Testis (tissue), 3 donors: ENCODE measurements around the gene LRRC72. TPM values are rescaled to one million over a fixed set of nuclear protein-coding genes. Genes with fewer than 3 reads are reported as not detected.

Experiments
- DNase-seq: peaks from one replicate; pipeline ENCODE4 v3.0.0-alpha.2; 2019
- H3K27ac ChIP-seq, 2 donors: fragments of 200-600 bp; sonication (generic); one replicate each; pipeline ENCODE4 v1.5.1; 2019
- H3K27me3 ChIP-seq: fragments of 200-600 bp; sonication (generic); one replicate; pipeline ENCODE4 v1.5.1; 2019
- H3K36me3 ChIP-seq: fragments of 200-600 bp; sonication (generic); one replicate; pipeline ENCODE4 v1.5.1; 2017; ENCODE audit warnings: low read depth; ENCODE audit errors: missing control alignments
- H3K4me1 ChIP-seq: fragments of 200-600 bp; sonication (generic); one replicate; pipeline ENCODE4 v1.5.1; 2019
- H3K4me3 ChIP-seq, 2 donors: fragments of 200-600 bp; sonication (generic); one replicate each; pipeline ENCODE4 v1.5.1; 2017 to 2019
- H3K9me3 ChIP-seq: fragments of 200-600 bp; sonication (generic); one replicate; pipeline ENCODE4 v1.5.1; 2017
- POLR2A ChIP-seq: fragments of 450-650 bp; IDR thresholded peaks from one replicate; pipeline ENCODE4 v1.6.1; 2017; ENCODE audit warnings: antibody characterized with exemption, mild to moderate bottlenecking, moderate library complexity
- WGBS, 2 donors: methylation state at CpG; one replicate each; pipeline ENCODE4 v1.1.5; 2018; 5-methylcytosine and 5-hydroxymethylcytosine counted together
- intact Hi-C: fragments of 100-400 bp; cut with DNase I; formaldehyde crosslinking; loops from one replicate; pipeline ENCODE4 v1.15.1; 2023; ENCODE audit warnings: low total_unique reads
- polyA plus RNA-seq: library from polyadenylated mRNA; stranded (reverse); fragments of 350-450 nt; fragmentation: Illumina TruSeq; extraction: RNeasy Lipid Tissue Mini Kit (QIAGEN cat#74804); gene quantifications from one replicate; pipeline ENCODE4 v1.2.3, GENCODE V29; 2014; ENCODE audit warnings: low read depth, low replicate concordance; ENCODE audit not compliant: insufficient read depth
- total RNA-seq, 2 donors: library from RNA; depleted of rRNA; stranded (reverse); fragments of >200 nt; gene quantifications; one replicate each; pipeline ENCODE4 v1.2.3, GENCODE V29; 2016
- TF ChIP-seq, protein P1 (sequence below), 3 experiments: fragments of 450-650 bp in 2 of 3; fragments of 200-600 bp in 1 of 3; sonication (generic) in 1 of 3; IDR thresholded peaks; one replicate each; pipeline ENCODE4 v1.5.1; 2016 to 2019; ENCODE audit warnings: antibody characterized with exemption in 3 of 3, mild to moderate bottlenecking in 2 of 3, moderate library complexity in 1 of 3

LRRC72 gene
- total and polyA plus RNA-seq, 3 donors from 2014 or later: 0.79 to 8.6 (median 0.81) TPM

DNA sequence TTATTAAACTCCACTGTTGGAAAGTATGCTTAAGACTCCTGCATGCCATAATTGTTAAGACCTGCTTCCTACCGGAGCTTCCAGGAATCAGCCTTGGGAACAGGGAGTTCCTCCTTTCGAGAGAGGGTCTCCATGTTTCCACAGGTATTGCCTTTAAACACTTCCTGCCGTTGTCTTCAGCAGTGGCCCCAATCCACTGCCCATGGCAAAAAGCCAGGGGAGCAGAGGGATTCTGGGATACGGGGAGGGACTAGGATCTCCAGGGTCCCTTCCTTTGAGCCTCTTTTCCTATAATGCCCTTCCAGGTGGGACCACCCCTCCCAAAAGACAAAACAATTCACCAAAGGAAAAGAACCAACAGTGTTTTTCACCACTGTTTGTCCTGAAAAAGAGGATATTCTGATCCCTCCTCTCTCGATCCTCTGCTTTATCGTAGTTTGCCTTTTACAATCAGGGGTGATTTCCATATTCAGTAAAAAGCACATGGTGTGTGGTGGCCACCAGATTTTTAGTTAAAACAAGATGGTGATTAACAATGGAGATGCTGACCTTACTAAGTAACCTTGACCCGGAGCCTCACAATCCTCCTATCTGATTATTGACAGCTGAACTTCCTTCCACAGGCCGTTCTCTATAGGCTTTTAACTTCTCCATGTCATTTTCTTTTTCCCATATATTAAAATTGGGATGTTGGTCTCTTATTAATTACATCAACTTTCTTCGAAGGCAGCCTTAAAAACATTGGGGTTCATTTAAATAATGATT, 36.0 kb downstream of the LRRC72 start:
- intact Hi-C loops: loop anchor here (5.0 kb wide), 1 partner anchor 485 kb away; no protein-coding TSS in a partner anchor
- Histone ChIP-seq H3K9me3 (no peaks in the 10 kb centered on the region), H3K4me3 (no peak overlapping the region), H3K4me1 (no peaks in the 10 kb centered on the region), H3K27ac (no peak overlapping the region), H3K27me3 (no peaks in the 10 kb centered on the region), H3K36me3 (no peaks in the 10 kb centered on the region)
- TF ChIP-seq, protein P1, sequence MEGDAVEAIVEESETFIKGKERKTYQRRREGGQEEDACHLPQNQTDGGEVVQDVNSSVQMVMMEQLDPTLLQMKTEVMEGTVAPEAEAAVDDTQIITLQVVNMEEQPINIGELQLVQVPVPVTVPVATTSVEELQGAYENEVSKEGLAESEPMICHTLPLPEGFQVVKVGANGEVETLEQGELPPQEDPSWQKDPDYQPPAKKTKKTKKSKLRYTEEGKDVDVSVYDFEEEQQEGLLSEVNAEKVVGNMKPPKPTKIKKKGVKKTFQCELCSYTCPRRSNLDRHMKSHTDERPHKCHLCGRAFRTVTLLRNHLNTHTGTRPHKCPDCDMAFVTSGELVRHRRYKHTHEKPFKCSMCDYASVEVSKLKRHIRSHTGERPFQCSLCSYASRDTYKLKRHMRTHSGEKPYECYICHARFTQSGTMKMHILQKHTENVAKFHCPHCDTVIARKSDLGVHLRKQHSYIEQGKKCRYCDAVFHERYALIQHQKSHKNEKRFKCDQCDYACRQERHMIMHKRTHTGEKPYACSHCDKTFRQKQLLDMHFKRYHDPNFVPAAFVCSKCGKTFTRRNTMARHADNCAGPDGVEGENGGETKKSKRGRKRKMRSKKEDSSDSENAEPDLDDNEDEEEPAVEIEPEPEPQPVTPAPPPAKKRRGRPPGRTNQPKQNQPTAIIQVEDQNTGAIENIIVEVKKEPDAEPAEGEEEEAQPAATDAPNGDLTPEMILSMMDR (IDR thresholded peaks at IDR 0.05): no peak
- no peak for TF ChIP-seq POLR2A
- DNase-seq: no peak
- 61 to 68% methylated on average over 9 of the region's 9 CpGs for WGBS, 2 donors

GRCh38 chr7:16563281-16564022, 36.8 kb downstream of the LRRC72 start:
- Histone ChIP-seq H3K36me3 (no peaks in the 10 kb centered on the region), H3K4me3 (no peak overlapping the region), H3K4me1 (no peaks in the 10 kb centered on the region), H3K27ac (no peak overlapping the region), H3K27me3 (no peaks in the 10 kb centered on the region), H3K9me3 (no peaks in the 10 kb centered on the region)
- intact Hi-C loops: loop anchor here (5.0 kb wide), 1 partner anchor 486 kb away; no protein-coding TSS in a partner anchor
- WGBS, 2 donors: 51 to 73% methylated on average over 5 of the region's 5 CpGs
- DNase-seq: no peak
- no peak for TF ChIP-seq POLR2A
- TF ChIP-seq, protein P1 (IDR thresholded peaks at IDR 0.05): no peak

- no peaks in the 10 kb centered on the region for H3K9me3 ChIP-seq
- H3K36me3 ChIP-seq: no peaks in the 10 kb centered on the region
- H3K4me3 ChIP-seq: no peak overlapping the region
- H3K4me1 ChIP-seq: no peaks in the 10 kb centered on the region
- intact Hi-C loops: loop anchor here (5.0 kb wide), 1 partner anchor 487 kb away; no protein-coding TSS in a partner anchor
- no peak for DNase-seq
- 74 to 75% methylated on average over 4 of the region's 4 CpGs for WGBS, 2 donors
- no peaks in the 10 kb centered on the region for H3K27me3 ChIP-seq
- no peak for TF ChIP-seq POLR2A
- TF ChIP-seq, protein P1 (IDR thresholded peaks at IDR 0.05): no peak
- H3K27ac ChIP-seq: no peak overlapping the region
Measured at GRCh38 chr7:16564023-16564380, 37.4 kb downstream of the LRRC72 start.

DNA sequence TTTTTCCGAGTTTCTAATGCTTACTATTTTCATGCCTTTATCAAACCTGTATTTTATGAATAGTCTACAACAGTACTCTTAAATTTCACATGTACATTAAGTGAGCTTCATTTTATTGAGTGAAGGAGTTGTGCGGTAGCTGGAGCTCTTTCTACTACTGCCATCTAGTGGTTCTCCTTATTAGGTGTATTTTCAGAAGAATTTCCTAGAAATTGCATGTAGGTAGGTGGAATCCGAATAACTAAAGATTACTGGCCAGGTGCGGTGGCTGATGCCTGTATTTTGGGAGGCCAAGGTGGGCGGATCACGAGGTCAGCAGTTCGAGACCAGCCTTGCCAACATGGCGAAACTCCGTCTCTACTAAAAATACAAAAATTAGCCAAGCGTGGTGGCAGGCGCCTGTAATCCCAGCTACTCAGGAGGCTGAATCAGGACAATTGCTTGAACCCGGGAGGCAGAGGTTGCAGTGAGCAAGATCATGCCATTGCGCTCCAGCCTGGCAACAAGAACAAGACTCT, 38.3 kb downstream of the LRRC72 start:
- Histone ChIP-seq H3K27ac (no peak overlapping the region), H3K9me3 (no peaks in the 10 kb centered on the region), H3K4me3 (no peak overlapping the region), H3K36me3 (no peaks in the 10 kb centered on the region), H3K27me3 (no peaks in the 10 kb centered on the region), H3K4me1 (no peaks in the 10 kb centered on the region)
- no peak for DNase-seq
- intact Hi-C loops: loop anchor here (5.0 kb wide), 1 partner anchor 488 kb away; no protein-coding TSS in a partner anchor
- WGBS, 2 donors: 24 to 27% methylated on average over 13 of the region's 13 CpGs
- TF ChIP-seq POLR2A: no peak
- TF ChIP-seq, protein P1 (IDR thresholded peaks at IDR 0.05): peak; percentile 54 to 68 (median 55)
